ENCODE results near the gene CNTNAP2.

DNA sequence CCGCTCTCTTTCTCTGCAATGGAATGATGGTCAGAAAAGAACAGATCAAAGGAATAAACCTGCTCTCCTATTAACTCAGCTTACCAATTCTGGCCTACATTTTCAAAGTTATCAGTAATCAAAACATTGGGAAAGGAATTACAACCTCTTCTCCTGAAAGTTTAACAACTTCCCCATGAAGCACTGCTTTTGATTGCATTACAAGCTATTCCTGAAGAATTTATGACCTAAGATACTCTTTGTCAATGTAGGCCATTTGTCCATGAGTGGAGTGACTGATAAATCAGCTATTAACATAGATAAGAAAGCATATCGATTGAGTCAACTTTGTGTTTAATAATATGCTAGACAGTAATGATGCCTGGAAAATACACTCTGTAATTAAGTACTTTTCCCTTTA, 2202.2 kb downstream of the CNTNAP2 start:
- TF ChIP-seq, protein P1, sequence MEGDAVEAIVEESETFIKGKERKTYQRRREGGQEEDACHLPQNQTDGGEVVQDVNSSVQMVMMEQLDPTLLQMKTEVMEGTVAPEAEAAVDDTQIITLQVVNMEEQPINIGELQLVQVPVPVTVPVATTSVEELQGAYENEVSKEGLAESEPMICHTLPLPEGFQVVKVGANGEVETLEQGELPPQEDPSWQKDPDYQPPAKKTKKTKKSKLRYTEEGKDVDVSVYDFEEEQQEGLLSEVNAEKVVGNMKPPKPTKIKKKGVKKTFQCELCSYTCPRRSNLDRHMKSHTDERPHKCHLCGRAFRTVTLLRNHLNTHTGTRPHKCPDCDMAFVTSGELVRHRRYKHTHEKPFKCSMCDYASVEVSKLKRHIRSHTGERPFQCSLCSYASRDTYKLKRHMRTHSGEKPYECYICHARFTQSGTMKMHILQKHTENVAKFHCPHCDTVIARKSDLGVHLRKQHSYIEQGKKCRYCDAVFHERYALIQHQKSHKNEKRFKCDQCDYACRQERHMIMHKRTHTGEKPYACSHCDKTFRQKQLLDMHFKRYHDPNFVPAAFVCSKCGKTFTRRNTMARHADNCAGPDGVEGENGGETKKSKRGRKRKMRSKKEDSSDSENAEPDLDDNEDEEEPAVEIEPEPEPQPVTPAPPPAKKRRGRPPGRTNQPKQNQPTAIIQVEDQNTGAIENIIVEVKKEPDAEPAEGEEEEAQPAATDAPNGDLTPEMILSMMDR (tag by site-specific recombination; IDR thresholded peaks at IDR 0.05) = no peak
- TF ChIP-seq ZNF785 (tag by site-specific recombination; IDR thresholded peaks at IDR 0.05) (no peak), ZNF501 (tag by site-specific recombination; IDR thresholded peaks at IDR 0.05) (no peak)
- TF ChIP-seq, protein P2, sequence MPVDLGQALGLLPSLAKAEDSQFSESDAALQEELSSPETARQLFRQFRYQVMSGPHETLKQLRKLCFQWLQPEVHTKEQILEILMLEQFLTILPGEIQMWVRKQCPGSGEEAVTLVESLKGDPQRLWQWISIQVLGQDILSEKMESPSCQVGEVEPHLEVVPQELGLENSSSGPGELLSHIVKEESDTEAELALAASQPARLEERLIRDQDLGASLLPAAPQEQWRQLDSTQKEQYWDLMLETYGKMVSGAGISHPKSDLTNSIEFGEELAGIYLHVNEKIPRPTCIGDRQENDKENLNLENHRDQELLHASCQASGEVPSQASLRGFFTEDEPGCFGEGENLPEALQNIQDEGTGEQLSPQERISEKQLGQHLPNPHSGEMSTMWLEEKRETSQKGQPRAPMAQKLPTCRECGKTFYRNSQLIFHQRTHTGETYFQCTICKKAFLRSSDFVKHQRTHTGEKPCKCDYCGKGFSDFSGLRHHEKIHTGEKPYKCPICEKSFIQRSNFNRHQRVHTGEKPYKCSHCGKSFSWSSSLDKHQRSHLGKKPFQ (tag by site-specific recombination; IDR thresholded peaks at IDR 0.05) = no peak
